GM18868 (cell line): ENCODE measurements around the gene PI16.
A peak's percentile ranks its signal among the peaks of the same experiment; 100 is the strongest.
"Not testable (repeated sequence)": the region's sequence is repeated elsewhere in the genome, so short reads cannot be mapped to it uniquely, and the experiment has no call there.

Experiments used
- ATAC-seq: cut with Tn5 transposase; IDR thresholded peaks from one replicate; pipeline ENCODE4 v1.9.1; 2021; ENCODE audit warnings: mild to moderate bottlenecking, moderate library complexity; ENCODE audit not compliant: unreplicated experiment

The PI16 gene

GRCh38 chr6:36971921-36972673, 17.6 kb downstream of the PI16 start:
- ATAC-seq = no peak

DNA sequence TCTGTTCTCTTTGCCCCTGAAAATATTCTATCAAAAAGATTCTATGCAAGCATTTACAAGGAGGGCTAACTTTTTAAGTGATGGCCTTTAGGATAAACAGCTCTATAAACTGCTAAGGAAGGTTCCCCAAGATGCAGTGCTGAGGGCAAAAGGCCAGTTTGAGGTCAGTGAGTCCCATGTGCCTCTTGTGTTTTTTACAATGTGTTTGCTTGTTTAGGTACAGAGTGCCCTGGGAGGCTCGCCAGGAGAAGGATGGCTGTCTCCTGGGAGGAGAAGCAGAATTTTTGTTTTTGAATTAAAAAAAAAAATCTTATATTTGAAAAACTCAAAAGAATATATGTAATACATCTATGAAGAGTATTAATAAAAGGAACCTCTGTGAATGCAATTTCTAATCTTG, 18.7 kb downstream of the PI16 start:
- no peak for ATAC-seq

- no peak for ATAC-seq
Observed at GRCh38 chr6:36973647-36974046, 19.1 kb downstream of the PI16 start.

GRCh38 chr6:36975231-36976006, 20.9 kb downstream of the PI16 start:
- ATAC-seq = no peak

- ATAC-seq = no peak
Observed at GRCh38 chr6:36976007-36976264, 21.4 kb downstream of the PI16 start.

DNA sequence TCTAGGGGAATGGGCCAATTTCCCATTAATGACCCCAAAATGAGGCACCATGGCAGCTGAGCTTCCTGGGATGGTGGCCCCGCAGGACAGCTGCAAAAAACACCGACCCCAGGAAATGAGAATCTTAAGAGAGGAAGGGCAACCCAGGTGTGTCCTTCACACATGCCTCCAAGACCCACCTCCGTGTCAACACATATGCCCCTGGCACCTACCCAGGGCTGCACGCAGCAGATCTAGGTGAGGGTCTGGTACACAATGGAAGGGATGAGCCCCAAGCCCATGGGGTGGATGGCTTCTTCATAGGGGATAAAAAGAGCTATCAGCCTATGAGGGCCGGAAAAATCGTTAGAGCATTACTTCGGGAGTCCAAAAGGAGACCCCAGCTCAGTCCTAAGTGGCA, 22.0 kb downstream of the PI16 start:
- ATAC-seq = no peak

- no peak for ATAC-seq
Observed at GRCh38 chr6:36976931-36977330, 22.4 kb downstream of the PI16 start.

DNA sequence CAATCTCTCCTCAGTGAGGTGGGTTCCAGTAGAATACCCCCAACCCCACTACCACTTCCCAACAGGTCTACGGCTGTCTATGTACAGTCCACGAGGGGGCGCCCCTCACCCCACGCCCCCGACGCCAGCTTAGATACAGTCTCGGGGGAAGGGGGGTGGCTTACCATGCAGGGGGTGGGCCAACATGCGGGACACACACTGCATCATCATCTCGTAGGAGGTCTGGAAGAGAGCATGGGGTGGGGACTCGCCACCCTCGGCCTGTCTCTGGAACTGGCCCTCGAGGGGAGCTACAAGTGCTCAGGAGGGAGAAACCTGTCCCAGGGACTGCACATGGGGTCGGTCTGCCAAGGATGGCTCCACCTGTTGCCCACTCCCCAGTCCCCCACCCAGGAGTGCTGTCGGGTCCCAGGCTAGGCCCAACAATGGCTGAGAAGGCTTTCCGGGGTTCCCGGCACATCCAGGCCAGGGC, 23.0 kb downstream of the PI16 start:
- ATAC-seq = no peak

DNA sequence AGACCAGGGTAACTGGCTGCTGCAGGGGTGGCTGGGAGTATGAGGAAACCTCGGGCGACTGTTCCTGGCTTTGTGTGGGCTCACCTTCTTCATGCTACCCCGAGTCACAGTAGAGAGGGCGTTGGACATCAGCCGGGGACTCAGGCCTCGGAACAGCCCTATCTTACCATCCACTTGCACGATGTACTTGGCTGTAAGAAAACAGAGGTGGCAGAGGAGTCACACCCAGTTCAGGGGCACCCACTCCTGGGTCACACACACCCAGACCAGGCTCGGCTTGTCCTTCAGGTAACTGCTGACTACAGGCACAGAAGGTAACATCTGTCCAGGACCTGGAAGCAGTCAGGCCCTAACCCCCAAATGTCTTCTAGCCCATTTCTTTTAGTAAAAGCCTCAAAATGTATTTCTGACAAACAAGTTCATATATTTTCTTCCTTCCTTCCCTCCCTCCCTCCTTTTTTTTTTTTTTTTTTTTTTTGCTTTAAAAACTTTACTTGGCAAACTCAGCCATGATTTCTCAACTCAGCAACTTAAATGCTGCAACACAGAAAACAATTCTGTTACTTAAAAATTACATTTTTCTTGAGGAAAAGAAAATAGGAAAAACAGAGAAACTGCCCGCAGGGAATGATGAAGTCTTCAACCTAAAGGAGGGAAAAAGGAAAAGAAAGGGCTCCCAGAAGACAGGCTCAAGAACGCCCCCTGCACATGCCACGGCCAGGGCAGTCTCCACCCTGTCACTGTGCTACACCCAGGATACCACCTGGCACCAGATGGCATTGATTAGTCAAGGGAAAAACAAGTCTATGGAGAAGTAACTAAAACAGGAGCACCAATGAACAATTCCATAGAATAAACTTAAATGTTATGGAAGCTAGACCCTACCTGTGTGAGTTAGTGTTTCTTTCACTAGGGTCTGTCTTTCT, 24.1 kb downstream of the PI16 start:
- no peak for ATAC-seq

DNA sequence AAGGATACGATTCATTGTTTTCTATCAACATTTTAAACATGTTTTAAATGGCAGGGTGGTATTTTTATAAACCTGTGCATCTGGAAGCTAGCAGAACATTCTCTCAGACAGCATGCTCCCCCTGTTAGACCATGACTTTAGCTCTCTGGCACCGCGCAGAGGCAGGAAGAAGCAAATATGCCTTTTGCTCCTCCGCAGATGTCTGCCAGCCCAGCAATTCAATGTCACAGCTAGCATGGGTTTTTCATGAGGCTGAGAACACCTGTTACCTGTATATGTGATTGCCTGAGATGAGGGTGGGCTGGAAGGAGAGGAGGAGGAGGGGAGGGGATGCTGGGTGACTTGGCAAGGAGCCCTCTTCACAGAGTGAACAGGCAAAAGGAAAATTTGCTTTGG, 24.8 kb downstream of the PI16 start:
- ATAC-seq = no peak

DNA sequence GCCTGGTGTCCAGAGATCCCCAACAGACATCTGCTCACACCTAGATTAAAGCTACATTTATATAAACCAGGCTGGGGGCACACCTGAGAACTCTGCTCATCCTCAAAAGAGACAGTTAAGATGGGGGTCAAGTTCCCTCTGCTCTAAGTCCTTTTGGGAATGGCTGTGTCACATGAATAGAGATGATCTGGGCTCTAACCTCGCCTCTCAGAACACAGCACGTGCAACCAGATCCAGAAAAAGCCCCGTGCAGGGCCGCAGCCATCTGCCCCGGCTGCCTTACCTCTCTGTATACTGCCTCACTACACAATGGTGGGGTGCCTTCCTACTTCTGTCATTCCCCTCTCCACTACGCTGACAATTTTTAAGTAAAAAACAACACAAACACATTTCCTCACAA, 25.6 kb downstream of the PI16 start:
- ATAC-seq = no peak

- no peak for ATAC-seq
Observed at GRCh38 chr6:36980876-36981619, 26.5 kb downstream of the PI16 start.

DNA sequence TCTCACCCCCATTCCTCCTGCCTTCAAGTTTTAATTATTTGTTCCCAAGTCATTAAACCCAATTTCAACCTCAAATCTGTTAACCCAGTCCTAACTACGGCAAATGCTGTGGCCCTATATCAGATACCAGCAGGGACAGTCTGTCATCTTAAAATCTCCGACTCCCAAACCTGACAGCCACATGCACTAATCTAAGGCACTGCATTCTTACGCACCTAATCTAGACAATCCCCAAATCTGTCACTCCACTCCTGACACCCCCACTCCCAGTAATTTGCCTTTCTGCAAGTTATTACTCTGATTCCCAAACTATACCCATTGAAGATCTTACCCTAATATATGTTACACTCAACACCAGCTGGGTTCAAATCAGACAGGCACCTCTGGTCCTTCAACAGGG, 29.0 kb downstream of the PI16 start:
- no peak for ATAC-seq

GRCh38 chr6:36984581-36985416, 30.3 kb downstream of the PI16 start:
- ATAC-seq = no peak

GRCh38 chr6:36985417-36985807, 30.9 kb downstream of the PI16 start:
- ATAC-seq = no peak

GRCh38 chr6:36985808-36986703, 31.5 kb downstream of the PI16 start, which contains the start of gene MTCH1:
Gene MTCH1 (minus strand): TSS chr6:36986196. CDS start chr6:36986173, 23 bp downstream.
- ATAC-seq = peak; percentile 79

- no peak for ATAC-seq
Observed at GRCh38 chr6:36986704-36987047, 32.1 kb downstream of the PI16 start.

- no peak for ATAC-seq
Observed at GRCh38 chr6:36989264-36989663, 34.7 kb downstream of the PI16 start.

DNA sequence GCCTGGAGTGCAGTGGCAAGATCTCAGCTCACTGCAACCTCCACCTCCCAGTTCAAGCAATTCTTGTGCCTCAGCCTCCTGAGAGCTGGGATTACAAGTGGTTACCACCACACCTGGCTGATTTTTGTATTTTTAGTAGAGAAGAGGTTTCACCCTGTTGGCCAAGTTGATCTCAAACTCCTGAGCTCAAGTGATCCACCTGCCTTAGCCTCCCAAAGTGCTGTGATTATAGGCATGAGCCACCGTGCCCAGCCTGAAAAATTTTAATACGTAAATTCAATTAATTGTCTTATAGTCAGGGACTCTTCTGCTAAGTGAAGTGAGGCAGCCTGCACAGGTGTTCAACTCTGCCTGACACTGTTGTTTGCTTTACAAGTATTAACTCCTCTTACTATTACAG, 35.9 kb downstream of the PI16 start:
- ATAC-seq = not testable (repeated sequence)
